Kidney glomerular epithelial cell (primary cell): ENCODE measurements around the gene NOTUM.

ENCODE experiments used
- DNase-seq: peaks from one replicate; lab custom pipeline; 2025; lab: John Stamatoyannopoulos, UW

The NOTUM gene

GRCh38 chr17:81909966-81910839, 50.8 kb downstream of the NOTUM start:
- peak; percentile 31 for DNase-seq

- DNase-seq: no peak
These were observed 51.8 kb downstream of the NOTUM start for GRCh38 chr17:81909231-81909630.

GRCh38 chr17:81908793-81909192, 52.2 kb downstream of the NOTUM start:
- DNase-seq: no peak

GRCh38 chr17:81907219-81908145, 53.5 kb downstream of the NOTUM start:
- no peak for DNase-seq

GRCh38 chr17:81906476-81907218, 54.3 kb downstream of the NOTUM start:
- no peak for DNase-seq

- DNase-seq: no peak
These were observed 55.0 kb downstream of the NOTUM start for GRCh38 chr17:81905993-81906392.

GRCh38 chr17:81905424-81905875, 55.5 kb downstream of the NOTUM start:
- no peak for DNase-seq

GRCh38 chr17:81904600-81905423, 56.2 kb downstream of the NOTUM start:
- DNase-seq: no peak

GRCh38 chr17:81903896-81904599, 56.9 kb downstream of the NOTUM start:
- no peak for DNase-seq

GRCh38 chr17:81903415-81903831, 57.6 kb downstream of the NOTUM start:
- DNase-seq: no peak

- DNase-seq: no peak
These were observed 58.2 kb downstream of the NOTUM start for GRCh38 chr17:81902653-81903414.
